GM20000 (cell line): ENCODE data around the gene NME3.

Source experiments
- DNase-seq: peaks from one replicate; pipeline ENCODE4 v3.0.0; 2012; ENCODE audit warnings: low spot score
- CTCF ChIP-seq: IDR thresholded peaks from 2 replicates; pipeline ENCODE4 v1.5.1; 2012; ENCODE audit warnings: mild to moderate bottlenecking, control low read depth; ENCODE audit errors: extremely low read depth, missing control alignments

Gene NME3

GRCh38 chr16:1766231-1766630 is 5.1 kb downstream of the NME3 start:
- no peak for TF ChIP-seq CTCF
- no peak for DNase-seq

- TF ChIP-seq CTCF, result no peak
Measured at GRCh38 chr16:1765826-1766225, 5.5 kb downstream of the NME3 start.

DNA sequence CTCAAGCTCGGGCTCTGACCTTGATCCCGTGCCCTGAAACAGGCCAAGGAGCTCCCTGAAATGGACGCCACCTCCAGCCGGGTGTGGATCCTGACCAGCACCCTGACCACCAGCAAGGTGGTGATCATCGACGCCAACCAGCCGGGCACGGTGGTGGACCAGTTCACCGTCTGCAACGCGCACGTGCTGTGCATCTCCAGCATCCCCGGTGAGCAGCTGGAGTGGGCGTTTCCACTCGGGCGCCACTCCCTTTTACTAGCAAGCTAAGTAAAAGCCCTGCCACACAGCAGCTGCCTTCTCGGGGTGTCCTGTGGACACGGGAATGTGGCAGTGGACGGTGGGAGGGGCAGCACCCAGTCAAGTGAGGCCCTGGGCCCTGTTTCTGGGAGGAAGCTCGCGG is 6.4 kb downstream of the NME3 start:
- DNase-seq, result no peak
- TF ChIP-seq CTCF, result no peak

More at GRCh38 chr16:1765826-1766225, 5.5 kb downstream of the NME3 start:
- DNase-seq, result no peak

GRCh38 chr16:1763521-1764511 is 7.5 kb downstream of the NME3 start:
- no peak for DNase-seq

GRCh38 chr16:1762879-1763520 is 8.3 kb downstream of the NME3 start:
- no peak for DNase-seq
- no peak for TF ChIP-seq CTCF

More at GRCh38 chr16:1763521-1764511, 7.5 kb downstream of the NME3 start:
- no peak for TF ChIP-seq CTCF

GRCh38 chr16:1762196-1762878 is 9.0 kb downstream of the NME3 start:
- DNase-seq, result no peak
- no peak for TF ChIP-seq CTCF

- TF ChIP-seq CTCF, result no peak
- no peak for DNase-seq
Measured at GRCh38 chr16:1761751-1762150, 9.6 kb downstream of the NME3 start.
